ENCODE data around the gene TMEM25.
A peak's percentile ranks its signal among the peaks of the same experiment; 100 is the strongest.

Gene TMEM25

DNA sequence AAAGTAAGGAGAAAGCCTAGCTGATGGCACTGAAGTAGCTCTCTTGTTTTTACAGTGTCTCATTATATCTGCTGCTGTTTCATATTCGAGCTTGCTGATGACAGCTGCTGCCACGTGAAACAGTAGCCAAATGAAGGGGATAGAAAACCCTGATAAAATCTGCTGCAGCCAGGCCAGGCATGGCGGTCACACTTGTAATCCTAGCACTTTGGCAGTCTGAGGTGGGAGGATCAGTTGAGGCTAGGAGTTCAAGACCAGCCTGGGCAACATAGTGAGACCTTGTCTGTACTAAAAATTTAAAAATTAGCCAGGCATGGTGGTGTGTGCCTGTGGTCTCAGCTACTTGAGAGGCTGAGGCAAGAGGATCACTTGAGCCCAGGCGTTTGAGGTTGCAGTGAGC, 21.3 kb downstream of the TMEM25 start:
- H3K4me3 ChIP-seq (ENCODE audit: control insufficient read depth, low read depth, low read length): no peak overlapping the region
- no peak for TF ChIP-seq CTCF (conservative IDR thresholded peaks at IDR 0.05; ENCODE audit: control insufficient read depth, insufficient read depth, low read depth, low read length)
- DNase-seq (ENCODE audit: low read depth): no peak

DNA sequence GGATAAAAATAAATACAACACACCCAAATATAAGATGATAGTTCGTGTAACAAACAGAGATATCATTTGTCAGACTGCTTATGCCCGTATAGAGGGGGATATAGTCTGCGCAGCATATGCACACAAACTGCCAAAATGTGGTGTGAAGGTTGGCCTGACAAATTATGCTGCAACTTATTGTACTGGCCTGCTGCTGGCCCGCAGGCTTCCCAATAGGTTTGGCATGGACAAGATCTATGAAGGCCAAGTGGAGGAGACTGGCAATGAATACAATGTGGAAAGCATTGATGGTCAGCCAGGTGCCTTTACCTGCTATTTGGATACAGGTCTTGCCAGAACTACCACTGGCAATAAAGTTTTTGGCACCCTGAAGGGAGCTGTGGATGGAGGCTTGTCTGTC, 29.8 kb downstream of the TMEM25 start:
- TF ChIP-seq CTCF (conservative IDR thresholded peaks at IDR 0.05; ENCODE audit: control insufficient read depth, insufficient read depth, low read depth, low read length): no peak
- DNase-seq (ENCODE audit: low read depth): no peak
- no peak overlapping the region for H3K4me3 ChIP-seq (ENCODE audit: control insufficient read depth, low read depth, low read length)

DNA sequence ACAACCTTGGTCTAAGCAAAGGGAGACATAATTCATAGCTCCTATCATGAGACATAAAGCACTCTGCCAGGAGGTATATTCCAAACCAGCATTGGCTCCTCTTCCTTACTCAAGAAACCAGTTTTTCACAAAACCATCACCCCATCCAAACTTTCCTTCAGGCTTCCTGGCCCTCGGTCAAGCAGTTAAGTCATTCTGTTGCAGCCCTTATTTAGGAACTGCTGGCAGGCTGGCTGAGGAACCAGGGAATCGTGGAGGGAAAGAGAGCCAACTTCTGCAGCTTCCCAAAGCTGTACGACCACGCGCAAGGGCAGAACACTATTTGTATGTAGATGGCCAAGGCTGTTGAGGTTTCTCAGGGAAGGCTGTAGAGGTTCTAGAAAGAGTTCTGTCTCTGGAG, 34.1 kb downstream of the TMEM25 start:
- peak; percentile 56 for DNase-seq (ENCODE audit: low read depth)
- TF ChIP-seq CTCF (conservative IDR thresholded peaks at IDR 0.05; ENCODE audit: control insufficient read depth, insufficient read depth, low read depth, low read length): no peak
- H3K4me3 ChIP-seq (ENCODE audit: control insufficient read depth, low read depth, low read length): peak overlapping the region; percentile 74

GRCh38 chr11:118569670-118570069, 38.7 kb downstream of the TMEM25 start:
- no peak for DNase-seq (ENCODE audit: low read depth)
- H3K4me3 ChIP-seq (ENCODE audit: control insufficient read depth, low read depth, low read length): no peak overlapping the region
- TF ChIP-seq CTCF (conservative IDR thresholded peaks at IDR 0.05; ENCODE audit: control insufficient read depth, insufficient read depth, low read depth, low read length): no peak

DNA sequence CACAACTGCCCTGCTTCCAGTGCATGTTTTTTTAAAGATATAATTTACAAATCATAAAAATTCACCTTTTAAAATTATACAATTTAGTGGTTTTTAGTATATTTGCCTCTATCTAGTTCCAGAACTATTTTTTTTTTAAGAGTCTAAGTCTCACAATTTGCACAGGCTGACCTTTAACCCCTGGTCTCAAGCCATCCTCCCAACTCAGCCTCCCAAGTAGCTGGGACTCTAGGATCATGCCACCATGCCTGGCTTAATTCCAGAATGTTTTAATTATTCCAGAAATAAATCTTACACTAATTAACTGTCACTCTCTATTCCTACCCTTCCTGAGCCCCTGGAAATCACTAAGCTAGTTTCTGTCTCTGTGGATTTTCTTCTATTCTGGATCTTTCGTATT, 39.8 kb downstream of the TMEM25 start:
- no peak for TF ChIP-seq CTCF (conservative IDR thresholded peaks at IDR 0.05; ENCODE audit: control insufficient read depth, insufficient read depth, low read depth, low read length)
- no peak overlapping the region for H3K4me3 ChIP-seq (ENCODE audit: control insufficient read depth, low read depth, low read length)
- no peak for DNase-seq (ENCODE audit: low read depth)

GRCh38 chr11:118571701-118572060, 40.7 kb downstream of the TMEM25 start:
- H3K4me3 ChIP-seq (ENCODE audit: control insufficient read depth, low read depth, low read length): peak overlapping the region; percentile 77
- DNase-seq (ENCODE audit: low read depth): peak; percentile 29

- peak; percentile 68 for DNase-seq (ENCODE audit: low read depth)
- TF ChIP-seq CTCF (conservative IDR thresholded peaks at IDR 0.05; ENCODE audit: control insufficient read depth, insufficient read depth, low read depth, low read length): no peak
- peak within 1 kb of the TSS; percentile 77 for H3K4me3 ChIP-seq (ENCODE audit: control insufficient read depth, low read depth, low read length)
Measured at GRCh38 chr11:118572061-118572980, 41.3 kb downstream of the TMEM25 start, which contains the start of gene ARCN1. Gene ARCN1 (plus strand): TSS chr11:118572409. CDS start chr11:118572548, 139 bp downstream.

Measured in fibroblast of mammary gland (primary cell).